Measurements from ENCODE around the gene SHANK2.

The SHANK2 gene

DNA sequence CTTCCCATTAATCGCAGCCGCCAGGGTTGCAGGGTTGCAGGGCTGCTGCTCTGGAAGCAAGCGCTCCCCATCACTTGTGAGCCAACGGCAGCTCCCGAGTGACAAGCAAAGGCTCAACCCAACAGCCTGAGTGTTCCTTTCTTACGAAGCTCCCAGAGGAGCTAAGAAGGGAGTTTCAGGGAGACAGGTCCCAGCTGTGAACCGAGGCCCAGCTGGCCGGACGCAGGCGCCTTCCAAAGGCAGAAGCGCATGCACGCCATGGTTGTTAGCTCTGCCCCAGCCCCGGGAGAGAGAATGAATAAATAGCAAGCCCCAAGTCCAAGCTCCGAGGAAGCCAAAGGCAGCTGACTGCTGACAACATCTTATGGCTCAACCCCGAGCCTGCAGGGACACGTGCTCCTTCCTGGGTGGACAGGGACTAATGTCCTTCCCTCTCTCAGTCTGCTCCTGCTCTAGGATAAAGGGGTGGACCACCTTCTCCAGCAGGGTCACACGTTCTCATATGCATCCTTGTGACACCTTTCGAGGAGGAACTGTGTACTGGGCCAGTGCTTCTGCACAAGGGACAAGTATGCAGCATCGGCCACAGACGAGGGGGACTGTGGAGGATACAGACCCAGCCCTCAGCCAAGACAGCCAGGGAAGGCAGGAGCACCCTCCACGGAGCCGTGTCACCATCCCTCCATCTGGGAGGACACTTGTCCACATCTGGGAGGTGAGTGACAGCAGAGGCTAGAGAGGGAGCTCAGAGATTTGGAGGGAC lies 29.9 kb downstream of the SHANK2 start:
- DNase-seq (ENCODE audit: low spot score): no peak

DNA sequence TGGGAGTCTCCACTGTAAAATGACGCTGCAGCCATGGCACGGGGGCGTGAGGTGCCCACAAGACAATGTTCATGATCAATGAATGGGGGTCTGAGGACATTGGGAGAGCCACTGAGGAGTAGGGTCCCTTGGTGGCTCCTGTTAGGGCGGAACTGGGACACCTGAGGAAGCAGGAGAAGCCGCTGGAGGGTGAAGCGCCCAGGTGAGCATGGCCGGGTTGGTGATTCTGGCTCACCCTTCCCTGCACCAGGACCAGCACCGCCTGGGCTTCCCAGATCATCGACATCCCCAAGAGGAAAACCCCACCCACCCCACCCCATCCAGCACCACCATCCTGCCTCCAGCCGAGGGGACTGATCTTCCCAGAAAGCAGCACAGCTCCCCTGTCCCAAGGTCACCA lies 30.6 kb downstream of the SHANK2 start:
- DNase-seq (ENCODE audit: low spot score): no peak

DNA sequence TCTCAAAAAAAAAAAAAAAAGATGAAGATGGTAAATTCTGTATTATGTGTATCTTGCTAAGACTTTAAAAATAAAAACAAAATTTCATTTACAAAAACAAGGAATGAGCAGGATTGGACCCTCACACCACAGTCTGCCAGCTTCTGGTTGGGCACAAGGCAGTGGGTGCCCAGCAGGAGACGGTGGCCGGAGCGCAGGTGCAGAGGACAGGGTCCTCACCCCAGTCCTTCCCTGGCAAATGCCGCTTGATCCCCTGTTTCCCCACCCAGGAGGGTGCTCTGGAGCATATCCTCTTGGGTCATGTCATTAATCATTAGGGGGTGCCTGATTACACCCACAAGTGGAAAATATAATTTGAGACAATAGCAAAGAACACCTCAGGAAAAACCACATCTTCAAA lies 31.2 kb downstream of the SHANK2 start:
- DNase-seq (ENCODE audit: low spot score): no peak

DNA sequence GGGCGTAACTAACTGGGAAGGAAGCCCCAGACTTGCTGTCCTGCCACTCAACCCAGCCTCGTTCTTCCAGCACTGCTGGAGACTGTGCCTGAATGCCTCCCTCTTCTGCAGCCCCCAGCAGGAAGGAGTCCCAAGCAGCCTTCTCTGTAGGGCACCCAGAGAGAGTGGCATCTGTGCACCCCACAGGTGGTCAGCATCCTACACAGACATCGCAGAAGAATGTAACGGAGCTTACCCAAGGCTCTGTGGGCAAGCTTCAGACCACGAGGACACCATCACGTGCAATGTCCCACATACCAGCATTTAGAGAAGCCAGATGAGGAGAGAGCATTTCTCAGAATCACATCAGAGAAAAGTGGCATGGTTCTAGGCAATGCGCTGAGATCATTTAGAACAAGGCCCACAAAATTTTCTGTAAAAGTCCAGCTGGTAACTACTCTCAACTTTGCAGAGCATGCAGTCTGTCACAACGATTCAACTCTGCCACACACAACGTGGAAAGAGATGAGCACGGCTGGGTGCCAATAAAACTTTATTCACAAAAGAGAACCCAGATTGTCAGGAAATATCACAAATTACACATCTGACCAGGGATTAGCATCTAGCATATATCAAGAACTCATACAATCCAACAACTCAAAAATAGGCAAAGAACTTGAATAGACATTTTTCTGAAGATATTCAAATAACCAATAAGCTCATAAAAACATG lies 33.4 kb downstream of the SHANK2 start:
- DNase-seq (ENCODE audit: low spot score): no peak

DNA sequence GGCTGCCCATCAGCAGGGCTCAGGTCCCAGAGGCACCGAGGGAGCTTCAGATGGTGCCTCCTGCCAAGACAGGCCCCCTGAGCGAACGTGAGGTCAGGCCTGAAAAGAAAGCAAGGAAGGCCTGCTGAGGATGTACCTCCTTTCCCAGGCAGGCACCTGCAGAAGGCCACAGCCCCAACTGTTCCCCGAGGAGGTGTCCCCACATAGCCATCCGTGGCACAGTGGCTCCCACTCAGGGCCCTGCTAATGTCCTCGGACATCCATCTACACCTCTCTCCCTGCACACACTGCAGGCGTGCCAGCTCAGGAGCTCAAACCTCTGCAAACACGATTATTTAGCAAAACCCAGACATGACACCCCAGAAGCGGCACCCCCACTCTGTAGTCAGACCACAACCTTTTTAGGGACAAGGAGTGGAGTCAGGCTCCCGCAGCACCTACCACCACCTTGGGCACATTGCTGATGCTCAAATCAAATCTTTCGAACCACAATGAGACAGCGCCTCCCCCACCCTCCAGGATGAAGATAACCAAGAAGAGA lies 36.9 kb downstream of the SHANK2 start:
- DNase-seq (ENCODE audit: low spot score): no peak

DNA sequence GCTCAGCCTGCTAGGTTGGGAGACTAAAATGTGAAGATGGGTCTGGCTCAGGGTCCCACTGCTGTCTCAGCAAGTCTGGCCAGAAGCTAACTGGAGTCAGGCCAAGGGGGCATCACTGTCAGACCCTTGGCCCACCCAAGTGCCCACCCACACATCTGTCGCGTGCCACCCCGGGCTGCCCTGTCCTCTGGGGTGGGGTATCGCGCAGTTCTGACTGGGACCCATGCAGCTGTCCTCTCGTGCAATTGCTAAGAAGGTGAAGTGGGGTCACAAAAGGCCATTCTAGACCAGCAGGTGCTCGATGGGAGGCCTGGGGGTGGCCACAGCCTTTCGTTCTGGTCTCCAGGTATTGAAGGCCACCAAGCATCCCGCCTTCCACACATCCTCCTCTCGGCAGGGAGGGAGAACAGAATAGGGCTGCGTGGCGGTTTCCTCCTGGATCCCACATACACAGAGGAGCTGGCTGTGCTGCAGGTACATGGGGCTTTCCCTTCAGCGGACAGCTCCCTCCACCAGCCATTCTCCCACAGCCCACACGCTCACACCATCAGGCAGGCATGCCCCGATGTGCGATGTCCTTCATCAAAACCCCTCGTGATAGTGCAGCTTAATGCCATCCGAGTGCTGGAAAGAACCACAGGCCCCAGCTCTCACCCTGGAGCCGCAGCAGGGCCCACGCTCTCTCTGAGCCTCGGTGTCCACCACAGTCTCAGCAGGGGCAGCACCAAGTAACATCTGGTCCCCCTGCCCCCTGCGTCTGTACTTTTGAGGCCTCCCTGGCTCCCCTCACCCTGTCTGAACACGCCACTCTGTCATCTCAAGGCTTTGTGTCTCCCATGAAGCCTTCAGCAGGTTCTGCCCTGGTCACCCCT lies 37.6 kb downstream of the SHANK2 start:
- no peak for DNase-seq (ENCODE audit: low spot score)

DNA sequence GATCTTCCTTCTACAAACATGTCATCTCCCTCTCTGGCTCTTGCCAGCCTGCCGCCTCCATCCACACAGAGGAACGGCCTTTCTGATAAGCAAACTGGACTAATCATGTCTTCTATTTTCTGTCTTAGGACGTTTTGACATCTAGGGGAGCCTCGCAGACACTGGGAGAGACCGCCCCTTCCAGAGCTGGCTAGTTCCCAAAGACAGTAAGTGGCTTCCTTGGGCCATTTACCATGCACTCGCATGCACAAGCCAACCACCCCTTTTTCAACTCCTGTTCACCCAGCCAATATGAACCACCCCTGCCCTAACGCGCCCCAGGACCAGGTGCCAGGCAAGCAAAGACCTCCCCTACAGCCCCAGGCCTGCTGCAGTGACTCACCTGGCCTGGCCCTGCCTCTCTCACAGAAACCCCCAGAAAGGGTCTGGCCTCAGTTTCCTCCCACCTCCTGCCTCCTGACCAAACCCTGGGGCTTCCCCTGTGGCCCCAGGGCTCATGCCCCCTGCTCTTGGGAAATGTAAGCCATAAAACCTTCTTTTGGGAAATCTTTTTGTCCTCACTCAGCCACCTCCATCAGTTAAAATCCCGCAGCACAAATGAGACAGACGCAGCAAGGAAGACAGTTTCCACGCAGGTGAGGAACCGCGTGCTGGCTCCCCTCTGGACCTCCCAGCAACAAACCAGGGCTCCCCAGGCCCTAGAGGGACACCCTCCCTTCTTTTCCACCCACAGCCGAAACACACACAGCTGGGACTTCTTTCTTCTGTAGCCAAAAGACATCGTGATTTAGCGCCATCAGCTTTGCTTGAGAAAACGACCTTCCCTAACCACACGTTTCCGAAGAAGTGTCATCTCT lies 38.5 kb downstream of the SHANK2 start:
- no peak for DNase-seq (ENCODE audit: low spot score)

DNA sequence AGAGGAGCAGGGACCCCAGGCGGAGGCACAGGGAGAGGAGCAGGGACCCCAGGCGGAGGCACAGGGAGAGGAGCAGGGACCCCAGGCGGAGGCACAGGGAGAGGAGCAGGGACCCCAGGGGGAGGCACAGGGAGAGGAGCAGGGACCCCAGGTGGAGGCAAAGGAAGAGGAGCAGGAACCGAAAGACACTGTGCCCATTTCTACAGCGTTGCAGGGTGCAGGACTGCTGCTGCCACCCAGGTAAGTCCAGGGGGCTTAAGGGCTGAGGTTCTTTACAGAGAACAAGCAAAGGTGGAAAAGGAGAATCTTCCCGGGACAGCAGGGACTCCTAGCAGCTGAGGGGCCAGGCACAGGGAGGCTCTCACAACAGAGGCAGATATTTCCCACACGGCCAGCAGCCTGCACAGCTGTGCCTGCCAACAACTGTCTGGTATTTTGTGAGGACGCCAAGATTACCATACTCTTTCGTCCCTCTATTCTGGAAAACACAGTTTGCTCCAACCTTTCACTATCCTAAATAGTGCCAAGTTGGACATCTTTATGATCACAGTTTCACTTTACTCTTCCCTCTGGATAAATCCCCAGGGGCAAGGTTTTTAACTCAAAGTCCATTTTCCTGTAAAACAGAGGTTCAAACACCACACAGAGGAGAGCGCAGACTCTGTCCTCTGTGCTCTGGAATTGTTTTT lies 39.4 kb downstream of the SHANK2 start:
- DNase-seq (ENCODE audit: low spot score): no peak

DNA sequence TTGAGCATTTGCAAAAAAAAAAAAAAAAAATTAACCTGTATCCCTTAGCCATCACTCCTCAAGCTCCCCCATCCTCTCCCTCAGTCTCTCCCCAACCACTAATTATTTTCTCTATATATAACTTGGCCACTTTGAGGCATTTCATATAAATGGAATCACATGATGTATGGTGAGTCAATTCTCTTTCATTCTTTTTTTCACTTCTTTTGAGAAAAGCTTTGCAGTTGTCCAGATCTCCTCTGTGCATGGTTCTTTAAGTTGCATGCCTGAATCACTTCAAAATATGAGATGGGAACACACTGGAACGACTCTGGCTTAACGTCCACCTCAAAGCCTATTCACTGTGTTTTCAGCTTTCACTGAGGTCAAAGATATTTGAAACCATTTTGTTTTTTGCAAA lies 40.7 kb downstream of the SHANK2 start:
- DNase-seq (ENCODE audit: low spot score): no peak

DNA sequence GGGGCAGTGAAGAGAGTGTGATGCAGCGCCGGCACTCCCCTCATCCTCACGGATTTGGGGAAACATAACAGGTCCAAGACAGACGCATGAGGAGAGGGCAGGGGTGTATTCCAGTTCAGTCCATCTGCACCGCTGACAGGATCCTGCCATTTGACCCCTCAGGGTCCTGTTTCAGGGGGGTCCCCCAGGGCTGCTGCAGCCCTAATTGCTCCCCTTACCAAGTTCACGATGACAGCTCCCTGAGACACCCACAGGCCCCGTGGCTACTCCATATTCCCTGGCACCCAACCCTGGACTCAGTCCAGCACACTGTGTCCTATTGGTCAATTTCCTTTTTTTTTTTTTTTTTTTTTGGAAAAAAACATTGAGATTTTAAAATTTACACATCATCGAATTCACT lies 41.5 kb downstream of the SHANK2 start:
- DNase-seq (ENCODE audit: low spot score): no peak

DNA sequence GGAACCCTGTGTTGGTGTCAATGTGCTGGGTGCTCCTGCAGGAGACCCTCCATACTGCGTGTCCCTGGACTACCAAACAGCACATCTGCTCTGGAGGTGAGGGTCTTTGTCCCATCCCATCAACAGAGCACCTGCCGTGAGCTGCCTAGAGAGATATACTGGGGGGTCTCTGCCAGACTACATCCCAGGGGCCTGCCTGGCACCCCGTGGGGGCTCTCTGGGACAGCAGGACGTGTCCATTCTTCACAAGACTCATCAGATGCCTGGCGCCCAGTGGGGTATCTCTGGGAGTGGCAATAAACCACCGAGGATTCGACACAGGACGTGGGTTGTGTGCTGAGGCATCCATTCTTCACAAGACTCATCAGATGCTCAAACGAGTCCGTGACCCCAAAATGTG lies 42.7 kb downstream of the SHANK2 start:
- DNase-seq (ENCODE audit: low spot score): no peak

DNA sequence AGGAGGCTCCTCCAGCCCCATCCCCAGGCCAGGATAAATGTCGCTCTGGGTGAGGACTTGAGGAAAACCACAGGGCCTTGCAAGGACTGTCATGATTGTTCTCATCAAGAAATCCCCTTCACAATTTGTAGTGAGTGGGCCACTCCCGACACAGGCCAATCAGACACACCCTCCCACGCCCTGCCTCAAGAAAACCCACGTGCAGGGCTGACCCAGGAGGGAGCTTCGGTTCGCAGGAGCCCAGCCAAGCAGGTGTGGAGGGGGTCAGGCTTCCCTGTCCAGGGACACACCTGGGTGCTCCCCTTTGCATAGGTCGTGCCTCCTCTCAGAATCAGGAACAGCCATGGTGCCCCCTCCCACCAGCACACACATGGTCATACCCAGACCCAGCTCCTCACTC lies 43.2 kb downstream of the SHANK2 start:
- DNase-seq (ENCODE audit: low spot score): no peak

DNA sequence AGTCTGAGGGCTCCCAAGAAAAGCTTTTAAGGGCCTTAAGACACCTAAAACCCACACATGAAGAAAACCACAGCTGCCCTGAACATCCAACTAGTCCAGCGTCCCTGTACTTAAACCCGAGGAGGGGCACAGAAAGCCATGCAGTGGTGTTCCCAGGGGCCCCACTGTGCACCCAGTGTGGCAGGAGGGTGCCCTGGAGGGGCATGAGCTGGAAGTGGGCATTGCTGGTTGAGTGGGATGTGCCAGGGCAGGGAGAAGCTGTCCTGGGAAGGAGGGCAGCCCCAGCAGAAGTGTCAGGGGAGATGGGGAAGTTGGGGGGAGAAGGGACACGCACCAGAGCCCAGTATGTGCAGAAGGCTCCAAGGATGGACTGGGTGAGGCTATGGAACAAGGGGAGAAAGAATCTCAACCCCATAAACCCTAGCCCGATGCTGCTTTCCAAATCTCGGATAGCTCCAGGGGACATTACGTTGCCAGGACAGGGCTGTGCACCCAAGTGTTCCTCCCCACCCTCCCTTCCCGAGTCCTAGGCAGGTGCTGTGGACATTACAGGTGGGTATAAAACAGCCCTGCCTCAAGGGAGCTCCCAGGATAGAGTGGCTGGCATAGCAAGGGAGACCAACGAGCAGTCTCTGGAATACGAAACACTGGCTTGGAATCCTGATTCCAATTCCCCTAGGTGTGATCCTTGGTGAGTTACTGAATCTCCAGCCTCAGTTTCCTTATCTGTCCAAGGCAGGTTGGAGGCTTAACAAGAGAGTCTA lies 44.2 kb downstream of the SHANK2 start:
- DNase-seq (ENCODE audit: low spot score): no peak

DNA sequence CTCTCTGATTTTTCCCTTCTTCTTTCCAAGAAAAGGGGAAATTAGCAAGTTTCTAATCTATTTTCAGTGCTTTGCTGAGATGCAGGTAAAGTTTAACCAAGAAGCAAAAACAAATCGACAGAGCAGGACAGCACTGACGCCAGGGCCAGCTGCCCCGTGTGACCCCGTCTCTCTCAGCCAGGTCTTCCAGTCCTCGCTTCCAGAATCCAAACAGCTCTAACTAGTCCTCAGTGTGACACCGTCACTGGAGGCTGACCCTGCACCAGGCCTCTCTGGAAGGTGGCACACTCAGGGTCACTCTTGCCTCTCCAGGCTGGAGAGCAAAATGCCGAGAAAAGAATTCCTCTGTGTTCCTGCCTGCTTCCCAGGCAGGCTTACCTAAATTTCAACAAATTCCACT lies 44.8 kb downstream of the SHANK2 start:
- no peak for DNase-seq (ENCODE audit: low spot score)

DNA sequence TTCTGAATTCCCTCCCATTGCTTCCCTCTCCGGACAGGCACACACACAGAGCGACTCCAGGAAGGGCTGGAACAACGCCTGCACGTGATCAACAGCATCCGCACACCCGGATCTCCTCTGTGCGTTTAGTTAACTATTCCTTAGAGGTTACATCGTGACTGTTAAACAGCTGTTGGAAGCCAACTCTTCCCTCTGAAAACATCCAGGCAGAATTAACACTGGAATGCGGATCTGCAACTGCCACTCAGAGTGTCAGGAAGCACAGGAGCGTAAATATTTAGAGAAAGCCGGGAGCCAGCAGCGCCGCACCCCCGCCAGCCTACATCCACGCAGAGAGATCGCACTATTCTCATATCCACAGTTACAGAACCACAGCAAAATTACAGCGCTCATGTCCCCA lies 46.2 kb downstream of the SHANK2 start:
- no peak for DNase-seq (ENCODE audit: low spot score)

DNA sequence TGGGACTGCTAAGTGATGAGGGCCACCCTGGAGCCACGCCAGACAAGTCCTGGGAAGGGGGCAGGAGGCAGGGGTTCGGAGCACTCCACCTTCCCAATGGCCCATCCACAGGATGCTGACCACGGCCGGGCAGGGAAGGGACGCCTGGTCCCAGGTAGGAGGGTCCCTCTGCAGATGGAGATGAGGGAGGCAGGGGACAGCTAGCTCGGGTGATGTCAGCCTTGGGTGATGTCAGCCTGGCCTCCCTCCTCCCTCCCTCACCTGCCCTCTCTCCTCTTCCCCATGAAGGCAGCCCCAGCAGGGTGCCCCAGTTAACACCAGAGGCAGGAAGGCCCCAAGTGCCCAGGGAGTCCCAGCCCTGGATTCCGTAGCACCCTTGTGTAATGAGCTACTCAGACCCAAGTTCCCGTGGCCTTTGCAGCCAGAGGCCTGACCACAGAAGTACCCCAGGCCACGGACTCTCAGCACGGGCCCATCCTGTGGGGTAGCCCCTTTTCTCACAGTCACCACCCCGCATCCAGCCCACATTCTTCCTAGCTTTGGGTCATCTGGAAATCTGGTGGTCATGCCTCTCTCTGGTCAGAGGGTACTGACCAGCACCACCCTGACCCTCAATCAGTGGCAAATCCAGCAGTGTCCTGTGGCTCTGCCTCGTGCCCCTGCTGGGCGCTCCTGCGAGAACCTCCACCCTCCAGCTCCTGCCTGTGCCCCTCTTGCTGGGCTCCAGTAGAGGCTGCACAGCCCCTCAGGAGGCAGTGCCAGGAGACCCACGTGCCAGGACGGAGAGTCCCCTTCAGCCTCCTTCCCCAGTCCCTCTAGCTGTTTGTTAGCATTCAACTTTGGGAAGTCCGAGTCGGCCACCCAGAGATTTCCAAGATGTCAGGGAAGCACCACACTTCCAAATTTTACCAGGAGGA lies 47.4 kb downstream of the SHANK2 start:
- no peak for DNase-seq (ENCODE audit: low spot score)

DNA sequence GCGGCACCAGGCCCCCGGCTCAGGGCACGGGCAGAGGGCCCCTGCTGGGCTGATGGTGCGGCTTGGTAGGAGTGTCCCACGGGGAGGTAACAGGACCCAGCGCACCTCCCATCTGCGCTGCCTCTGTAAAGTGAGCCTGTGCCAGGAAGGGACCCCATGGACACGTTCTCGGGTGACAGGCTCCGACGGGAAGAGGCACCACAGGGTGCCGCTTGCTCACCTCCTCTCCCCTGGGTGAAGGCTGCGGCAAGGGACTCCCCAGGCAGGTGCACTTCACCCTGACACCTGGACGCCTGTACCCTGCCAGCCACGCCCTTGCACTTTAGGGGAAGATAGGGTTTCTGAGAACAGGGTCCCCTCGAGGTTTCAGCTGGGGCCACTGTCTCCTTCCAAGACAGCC lies 48.1 kb downstream of the SHANK2 start:
- DNase-seq (ENCODE audit: low spot score): no peak

DNA sequence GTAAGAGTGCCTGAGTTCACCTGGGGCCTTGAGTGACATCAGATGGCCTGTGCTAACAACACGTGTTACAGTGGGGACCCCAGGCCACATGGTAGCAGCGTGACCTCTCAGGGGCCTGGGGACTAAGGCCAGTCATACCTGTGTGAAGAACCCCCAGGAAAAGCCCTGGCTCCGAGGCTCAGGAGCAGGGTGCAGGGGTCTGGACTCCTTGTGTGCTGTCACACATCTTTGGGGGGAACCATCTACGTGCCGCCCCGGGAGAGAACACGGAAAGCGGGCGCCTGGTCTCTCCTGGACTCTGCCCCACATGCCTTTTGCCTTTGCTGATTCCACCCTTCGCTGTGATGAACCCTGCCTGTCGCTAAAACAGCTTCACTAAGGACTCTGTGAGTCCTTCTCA lies 48.7 kb downstream of the SHANK2 start:
- no peak for DNase-seq (ENCODE audit: low spot score)

DNA sequence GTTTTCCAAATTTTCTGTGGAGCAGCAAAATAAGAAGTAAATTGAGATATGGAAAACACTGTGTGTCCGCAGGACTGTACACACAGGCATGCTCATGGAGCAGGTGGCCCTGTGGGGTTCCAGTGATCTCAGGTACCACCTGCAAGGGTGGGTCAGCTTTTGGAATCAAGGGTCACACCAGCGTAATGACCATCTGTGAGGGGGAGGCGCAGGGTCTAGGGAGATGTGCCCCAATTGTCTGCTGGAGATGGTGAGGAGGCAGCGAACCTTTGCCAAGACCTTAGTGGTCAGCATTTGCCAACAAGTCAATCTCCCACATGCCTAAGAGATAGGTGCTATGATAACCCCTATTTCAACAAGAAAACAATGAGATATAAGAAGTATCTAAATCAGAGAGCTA lies 49.4 kb downstream of the SHANK2 start:
- no peak for DNase-seq (ENCODE audit: low spot score)

Data from LoVo (cell line).